Measurements from ENCODE around the gene ACR. TPM values are rescaled to one million over a fixed set of nuclear protein-coding genes. Genes with fewer than 3 reads are reported as not detected.

Gene ACR
- total and polyA plus RNA-seq, 2 of the 13 experiments (the other 11 are each of a cell fraction or from before 2014, with no cell fraction given), result 0.15 TPM; not detected in 1

DNA sequence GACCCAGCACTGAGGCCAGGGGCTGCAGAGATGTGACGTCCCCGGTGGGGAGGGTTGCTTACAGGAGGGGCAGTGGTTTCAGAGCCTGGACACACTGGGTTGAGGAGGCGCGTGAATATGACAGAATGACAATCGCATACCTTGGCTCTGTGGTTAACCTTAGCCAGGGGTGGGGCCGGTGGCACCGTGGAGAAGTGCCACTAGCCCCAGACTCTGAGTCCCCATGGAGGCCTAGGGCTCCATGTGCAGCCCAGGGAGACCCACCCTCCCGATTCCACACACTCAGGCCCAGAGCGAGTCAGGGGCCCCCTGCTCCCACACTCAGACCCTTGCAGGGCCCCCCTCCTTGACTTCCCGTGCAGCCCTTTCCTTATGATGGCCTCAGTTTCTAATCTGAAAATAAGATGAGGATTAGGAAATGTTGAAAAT is 3.6 kb upstream of the ACR start:
- Histone ChIP-seq H3K27ac (ENCODE audit: extremely low read length, insufficient read depth, low read length) (no peak overlapping the region), H3K27me3 (ENCODE audit: control insufficient read depth in 1 of 2, insufficient read depth in 2 of 2, low read length in 2 of 2) (peaks cover 0 to 6% of the 10 kb centered on the region in 2 experiments; a peak in 2 of 5 replicates), H2AFZ (ENCODE audit: low read length) (no peak overlapping the region), H3K36me3 (replicated peaks in 1 of 2; ENCODE audit: control insufficient read depth in 1 of 2, insufficient read depth in 2 of 2, low read length in 2 of 2) (no peaks in the 10 kb centered on the region), H3K4me2 (ENCODE audit: low read depth, low read length) (no peak overlapping the region), H3K4me3 (replicated peaks in 1 of 3; ENCODE audit: insufficient read depth in 1 of 3, low read depth in 2 of 3, low read length in 3 of 3) (no peak overlapping the region), H4K20me1 (ENCODE audit: insufficient read depth, low read length) (no peaks in the 10 kb centered on the region), H3K9me3 (ENCODE audit: low read length) (no peaks in the 10 kb centered on the region), H3K4me1 (ENCODE audit: insufficient read depth, low read length) (no peaks in the 10 kb centered on the region), H3K79me2 (ENCODE audit: insufficient read depth, low read length) (no peaks in the 10 kb centered on the region), H3K9ac (ENCODE audit: insufficient read depth, low read depth, low read length) (no peak overlapping the region)
- intact Hi-C loops (cut with micrococcal nuclease; ENCODE audit: unreplicated experiment), result no loop called here
- no peak for DNase-seq (ENCODE audit: low spot score)
- POLR2A ChIA-PET, result no interaction called here
- in situ Hi-C loops (cut with HindIII; ENCODE audit: extremely low pct_ligation_motif_present, low pct_unique_long_range_greater_than_20kb), result no loop called here
- CTCF ChIA-PET (ENCODE audit: low intra/inter-chr PET ratio, low total read pairs), result no interaction called here
- no peak for FAIRE-seq
- ATAC-seq, result no peak
- no TSS peak for BruUV-seq (replicated peaks)
- TF ChIP-seq GATA4 (IDR thresholded peaks at IDR 0.05; ENCODE audit: borderline replicate concordance, low read depth) (no peak), ELF4 (CRISPR knock-in tag; IDR thresholded peaks at IDR 0.05; ENCODE audit: borderline replicate concordance) (no peak), CHD2 (IDR thresholded peaks at IDR 0.05; ENCODE audit: low read depth, low read length) (no peak), ATF7-NPFF (CRISPR knock-in tag; IDR thresholded peaks at IDR 0.05; ENCODE audit: low read depth) (no peak), ZNF75D (CRISPR knock-in tag; IDR thresholded peaks at IDR 0.05; ENCODE audit: borderline replicate concordance) (no peak), ZNF572 (CRISPR knock-in tag; IDR thresholded peaks at IDR 0.05) (no peak), RAD51 (IDR thresholded peaks at IDR 0.05; ENCODE audit: borderline replicate concordance) (no peak), JUND (CRISPR knock-in tag; IDR thresholded peaks at IDR 0.05) (no peak)
- TF ChIP-seq, protein P1, sequence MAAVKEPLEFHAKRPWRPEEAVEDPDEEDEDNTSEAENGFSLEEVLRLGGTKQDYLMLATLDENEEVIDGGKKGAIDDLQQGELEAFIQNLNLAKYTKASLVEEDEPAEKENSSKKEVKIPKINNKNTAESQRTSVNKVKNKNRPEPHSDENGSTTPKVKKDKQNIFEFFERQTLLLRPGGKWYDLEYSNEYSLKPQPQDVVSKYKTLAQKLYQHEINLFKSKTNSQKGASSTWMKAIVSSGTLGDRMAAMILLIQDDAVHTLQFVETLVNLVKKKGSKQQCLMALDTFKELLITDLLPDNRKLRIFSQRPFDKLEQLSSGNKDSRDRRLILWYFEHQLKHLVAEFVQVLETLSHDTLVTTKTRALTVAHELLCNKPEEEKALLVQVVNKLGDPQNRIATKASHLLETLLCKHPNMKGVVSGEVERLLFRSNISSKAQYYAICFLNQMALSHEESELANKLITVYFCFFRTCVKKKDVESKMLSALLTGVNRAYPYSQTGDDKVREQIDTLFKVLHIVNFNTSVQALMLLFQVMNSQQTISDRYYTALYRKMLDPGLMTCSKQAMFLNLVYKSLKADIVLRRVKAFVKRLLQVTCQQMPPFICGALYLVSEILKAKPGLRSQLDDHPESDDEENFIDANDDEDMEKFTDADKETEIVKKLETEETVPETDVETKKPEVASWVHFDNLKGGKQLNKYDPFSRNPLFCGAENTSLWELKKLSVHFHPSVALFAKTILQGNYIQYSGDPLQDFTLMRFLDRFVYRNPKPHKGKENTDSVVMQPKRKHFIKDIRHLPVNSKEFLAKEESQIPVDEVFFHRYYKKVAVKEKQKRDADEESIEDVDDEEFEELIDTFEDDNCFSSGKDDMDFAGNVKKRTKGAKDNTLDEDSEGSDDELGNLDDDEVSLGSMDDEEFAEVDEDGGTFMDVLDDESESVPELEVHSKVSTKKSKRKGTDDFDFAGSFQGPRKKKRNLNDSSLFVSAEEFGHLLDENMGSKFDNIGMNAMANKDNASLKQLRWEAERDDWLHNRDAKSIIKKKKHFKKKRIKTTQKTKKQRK (IDR thresholded peaks at IDR 0.05; ENCODE audit: low read length), result no peak
- TF ChIP-seq, protein P2, sequence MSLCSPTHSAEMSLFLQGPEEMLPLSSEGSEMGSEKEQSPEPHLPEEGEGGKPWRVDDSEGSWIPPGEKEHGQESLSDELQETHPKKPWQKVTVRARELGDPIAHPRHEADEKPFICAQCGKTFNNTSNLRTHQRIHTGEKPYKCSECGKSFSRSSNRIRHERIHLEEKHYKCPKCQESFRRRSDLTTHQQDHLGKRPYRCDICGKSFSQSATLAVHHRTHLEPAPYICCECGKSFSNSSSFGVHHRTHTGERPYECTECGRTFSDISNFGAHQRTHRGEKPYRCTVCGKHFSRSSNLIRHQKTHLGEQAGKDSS (CRISPR knock-in tag; IDR thresholded peaks at IDR 0.05; ENCODE audit: borderline replicate concordance, low read depth), result no peak
- TF ChIP-seq, protein P3, sequence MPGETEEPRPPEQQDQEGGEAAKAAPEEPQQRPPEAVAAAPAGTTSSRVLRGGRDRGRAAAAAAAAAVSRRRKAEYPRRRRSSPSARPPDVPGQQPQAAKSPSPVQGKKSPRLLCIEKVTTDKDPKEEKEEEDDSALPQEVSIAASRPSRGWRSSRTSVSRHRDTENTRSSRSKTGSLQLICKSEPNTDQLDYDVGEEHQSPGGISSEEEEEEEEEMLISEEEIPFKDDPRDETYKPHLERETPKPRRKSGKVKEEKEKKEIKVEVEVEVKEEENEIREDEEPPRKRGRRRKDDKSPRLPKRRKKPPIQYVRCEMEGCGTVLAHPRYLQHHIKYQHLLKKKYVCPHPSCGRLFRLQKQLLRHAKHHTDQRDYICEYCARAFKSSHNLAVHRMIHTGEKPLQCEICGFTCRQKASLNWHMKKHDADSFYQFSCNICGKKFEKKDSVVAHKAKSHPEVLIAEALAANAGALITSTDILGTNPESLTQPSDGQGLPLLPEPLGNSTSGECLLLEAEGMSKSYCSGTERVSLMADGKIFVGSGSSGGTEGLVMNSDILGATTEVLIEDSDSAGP (CRISPR knock-in tag; IDR thresholded peaks at IDR 0.05; ENCODE audit: borderline replicate concordance), result no peak
- 82% methylated on average over 7 of the region's 10 CpGs for WGBS (ENCODE audit: low lambda C conversion rate)

Measured in HepG2 (cell line).